Measurements from ENCODE around the gene KRT83. TPM values are rescaled to one million over a fixed set of nuclear protein-coding genes. Genes with fewer than 3 reads are reported as not detected.
"Not testable (repeated sequence)": the region's sequence is repeated elsewhere in the genome, so short reads cannot be mapped to it uniquely, and the experiment has no call there.

Gene KRT83
- polyA plus RNA-seq, 4 donors: not detected

GRCh38 chr12:52290483-52291134 is 30.6 kb downstream of the KRT83 start:
- DNase-seq (ENCODE audit: low read depth in 4 of 4, low spot score in 3 of 4): not testable (repeated sequence)

DNA sequence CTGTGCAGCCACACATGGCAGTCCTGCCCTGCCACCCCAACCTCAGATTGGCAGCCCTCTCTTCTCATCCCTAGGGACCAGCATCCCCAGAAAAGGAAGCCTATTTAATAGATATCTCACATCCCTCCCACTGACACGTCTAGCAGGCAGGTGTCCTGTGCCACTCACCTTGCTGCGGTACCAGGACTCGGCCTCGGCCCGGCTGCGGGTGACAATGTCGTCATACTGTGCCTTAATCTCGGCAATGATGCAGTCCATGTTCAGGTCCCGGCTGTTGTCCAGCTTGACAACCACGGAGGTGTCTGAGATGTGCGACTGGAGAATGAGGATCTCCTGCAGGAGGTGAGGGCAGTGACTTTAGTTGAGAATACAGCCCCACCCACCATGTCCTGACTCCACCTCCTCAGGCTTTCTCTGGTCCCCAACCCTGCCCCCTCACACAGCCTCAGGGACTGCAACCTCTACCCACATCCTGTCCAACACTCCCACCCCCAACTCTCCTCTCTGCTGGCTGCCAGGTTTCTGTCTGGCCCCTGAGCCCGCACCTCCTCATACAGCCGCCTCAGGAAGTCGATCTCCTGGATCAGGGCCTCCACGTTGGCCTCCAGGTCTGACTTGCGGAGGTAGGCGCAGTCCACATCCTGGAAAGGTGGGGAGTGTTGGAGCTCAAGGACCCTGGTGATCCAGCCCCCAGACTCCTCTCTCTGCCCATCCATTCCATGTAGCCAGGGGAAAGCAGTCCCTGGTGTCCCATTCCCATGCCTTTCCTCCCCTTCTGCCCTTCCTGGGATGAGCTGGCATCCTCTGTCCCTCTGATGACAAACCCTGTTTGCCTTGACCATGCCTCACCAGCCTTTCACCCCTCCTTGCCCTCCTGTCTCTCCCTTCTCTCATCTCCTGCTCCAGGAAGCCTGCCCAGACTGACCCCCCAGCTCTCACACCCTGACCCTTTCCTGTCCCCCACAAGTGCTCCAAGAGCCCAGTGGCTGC is 33.1 kb downstream of the KRT83 start:
- DNase-seq (ENCODE audit: low read depth in 4 of 4, low spot score in 3 of 4): not testable (repeated sequence)

DNA sequence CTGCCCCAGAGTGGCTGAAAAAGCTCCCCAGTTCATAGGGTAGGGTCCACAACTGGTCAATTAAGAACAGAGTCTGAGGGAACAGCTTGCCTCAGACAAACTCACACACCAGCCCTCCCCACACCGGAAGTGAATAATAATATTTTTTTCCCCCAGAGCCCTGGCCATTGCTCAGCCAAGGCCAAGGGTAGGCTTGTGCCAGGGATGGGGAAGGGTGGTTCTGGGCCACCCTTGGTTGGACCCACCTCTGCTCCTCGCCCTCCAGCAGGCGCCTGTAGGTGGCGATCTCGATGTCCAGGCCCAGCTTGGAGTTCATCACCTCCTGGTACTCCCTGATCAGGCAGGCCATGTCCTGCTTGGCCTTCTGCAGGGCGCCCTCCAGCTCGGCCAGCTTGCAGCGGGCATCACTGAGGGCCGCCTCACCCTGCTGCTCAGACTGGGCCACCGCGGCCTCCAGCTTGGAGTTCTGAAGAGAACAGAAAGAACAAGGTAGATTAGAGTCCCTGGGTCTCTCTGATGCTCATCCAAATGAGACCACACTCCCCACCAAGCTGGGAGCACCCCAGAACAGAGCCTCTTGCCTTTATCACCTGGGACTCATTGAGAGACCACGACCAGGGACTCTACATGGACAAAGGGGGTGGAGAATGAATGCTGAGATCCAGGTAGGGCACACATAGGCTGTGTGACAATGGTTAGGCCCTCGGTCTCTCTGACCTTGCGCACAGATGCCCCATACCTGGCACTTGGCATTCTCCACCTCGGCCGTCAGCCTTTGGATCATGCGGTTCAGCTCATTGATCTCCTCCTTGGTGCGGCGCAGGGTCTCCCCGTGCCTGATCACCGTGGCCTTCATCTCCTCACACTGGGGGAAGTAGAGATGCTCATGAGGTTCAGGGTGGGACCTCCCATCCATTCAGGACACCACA is 34.1 kb downstream of the KRT83 start:
- DNase-seq (ENCODE audit: low read depth in 4 of 4, low spot score in 3 of 4): not testable (repeated sequence)

DNA sequence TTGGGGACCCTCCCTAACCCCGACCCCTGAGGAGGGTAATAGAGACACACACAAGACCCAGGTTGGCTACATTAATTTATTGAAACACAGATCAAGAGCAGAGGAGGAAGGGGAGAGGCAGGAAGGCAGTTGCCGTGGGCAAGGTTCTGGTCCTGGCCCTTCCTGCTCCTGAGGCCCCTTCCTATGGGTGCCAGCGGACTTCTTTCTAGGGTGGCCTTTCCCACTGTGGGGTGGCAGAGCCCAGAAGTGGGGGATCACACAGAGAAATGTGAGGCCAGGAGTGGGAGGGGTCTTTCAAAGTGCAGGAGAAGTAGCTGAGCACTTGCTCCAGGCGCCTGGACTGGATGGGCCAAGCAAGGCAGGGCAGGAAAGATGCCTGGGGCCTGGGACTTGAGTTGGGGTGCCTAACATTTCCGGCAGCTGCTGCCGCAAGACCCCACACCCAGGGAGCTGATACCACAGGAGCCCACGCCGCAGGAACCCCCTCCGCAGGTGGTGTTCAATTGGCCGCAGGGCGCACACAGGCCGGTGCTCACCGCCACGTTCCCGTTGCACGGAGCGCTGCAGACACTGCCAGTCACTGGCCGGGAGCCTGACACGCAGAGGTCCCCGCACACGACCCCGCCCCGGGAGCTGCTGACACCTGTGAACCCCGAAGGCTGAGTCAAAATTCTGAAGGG is 35.2 kb downstream of the KRT83 start:
- no peak for DNase-seq (ENCODE audit: low read depth in 4 of 4, low spot score in 3 of 4)

GRCh38 chr12:52285172-52285745 is 35.9 kb downstream of the KRT83 start:
- no peak for DNase-seq (ENCODE audit: low read depth in 4 of 4, low spot score in 3 of 4)

GRCh38 chr12:52284562-52285171 is 36.5 kb downstream of the KRT83 start:
- DNase-seq (ENCODE audit: low read depth in 4 of 4, low spot score in 3 of 4): no peak

DNA sequence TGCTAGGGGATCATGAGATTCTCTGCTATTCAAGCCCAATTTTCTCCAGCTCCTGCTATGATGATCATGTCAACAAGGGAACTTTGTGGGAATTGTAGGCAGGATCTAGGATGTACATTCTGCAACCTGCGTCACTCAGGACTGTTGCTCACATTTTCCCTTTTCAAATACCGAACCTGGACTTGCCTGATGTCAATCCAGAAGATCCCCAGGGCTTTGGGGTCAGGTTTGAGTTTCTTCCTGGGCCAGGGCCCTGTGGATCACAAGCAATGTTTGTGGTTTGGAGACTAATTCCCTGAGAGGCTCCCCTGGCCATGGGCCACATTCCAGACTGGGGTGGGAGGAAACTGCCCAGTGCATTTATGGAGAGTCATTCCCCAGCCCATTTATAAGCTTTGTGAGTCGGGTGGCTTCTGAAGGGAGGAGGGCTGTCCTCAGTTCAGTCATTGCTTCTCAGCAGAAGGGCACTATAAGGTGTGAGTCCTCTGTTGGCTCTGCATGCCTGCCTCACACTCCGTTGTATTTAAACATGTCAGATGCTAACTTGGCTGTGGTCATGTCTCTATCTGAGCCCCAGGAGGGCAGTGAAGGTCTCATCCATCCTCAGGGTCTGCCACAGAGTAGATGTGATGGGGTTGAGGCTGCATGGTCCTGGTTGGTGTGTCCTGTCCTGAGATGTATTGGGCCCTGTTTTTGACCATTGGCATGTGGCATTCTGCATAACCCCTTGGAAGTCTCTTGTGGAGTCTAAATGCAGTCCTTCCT is 40.2 kb downstream of the KRT83 start:
- DNase-seq (ENCODE audit: low read depth in 4 of 4, low spot score in 3 of 4): no peak

GRCh38 chr12:52280319-52280795 is 40.8 kb downstream of the KRT83 start:
- no peak for DNase-seq (ENCODE audit: low read depth in 4 of 4, low spot score in 3 of 4)

- no peak for DNase-seq (ENCODE audit: low read depth in 4 of 4, low spot score in 3 of 4)
Observed at GRCh38 chr12:52279422-52280318, 41.5 kb downstream of the KRT83 start.

DNA sequence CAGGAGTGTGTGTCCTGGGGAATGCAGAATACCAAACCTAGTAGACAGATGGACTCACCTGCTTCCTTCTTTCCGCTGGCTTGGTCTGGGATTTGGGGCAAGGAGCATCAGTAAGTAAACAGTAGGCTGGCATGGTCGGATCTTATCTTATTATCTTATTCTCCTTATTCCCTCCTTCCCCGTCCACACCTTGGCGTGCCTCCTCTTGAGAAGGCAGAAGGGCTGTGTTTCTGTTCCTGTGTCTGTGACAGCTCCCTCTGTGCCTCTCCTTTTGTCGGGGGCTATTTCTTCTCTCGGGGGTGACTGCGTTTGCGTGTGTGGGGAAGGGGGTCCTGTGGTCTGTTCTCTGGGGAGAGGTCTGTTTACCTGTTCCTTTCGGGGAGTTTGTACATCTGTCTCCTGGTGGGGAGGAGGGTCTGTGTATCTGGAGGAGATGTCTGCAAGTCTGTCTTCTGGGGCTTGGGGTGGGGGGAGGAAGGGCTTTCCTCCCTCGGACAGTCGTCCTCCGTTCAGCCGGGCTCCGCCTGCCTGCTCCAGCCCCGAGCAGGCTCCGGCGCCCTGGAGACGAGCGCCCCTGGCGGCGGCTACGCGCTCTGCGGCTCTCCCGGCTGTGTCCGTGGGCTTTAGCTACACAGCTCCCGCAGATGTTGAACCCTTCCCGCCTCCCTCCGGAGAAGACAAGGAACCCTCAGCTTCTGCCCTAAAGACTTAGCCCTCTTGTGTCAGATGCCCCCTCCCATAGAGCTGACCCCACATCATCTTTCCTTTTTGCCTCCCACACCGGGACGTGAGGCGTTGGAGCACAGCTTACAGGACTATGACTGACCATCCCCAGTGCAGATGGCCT is 42.4 kb downstream of the KRT83 start:
- DNase-seq (ENCODE audit: low read depth in 4 of 4, low spot score in 3 of 4): peak in 2 of 4 donors; percentile 57 to 74

- DNase-seq (ENCODE audit: low read depth in 4 of 4, low spot score in 3 of 4): no peak
Observed at GRCh38 chr12:52277486-52278245, 43.5 kb downstream of the KRT83 start.

- no peak for DNase-seq (ENCODE audit: low read depth in 4 of 4, low spot score in 3 of 4)
Observed at GRCh38 chr12:52275686-52276085, 45.5 kb downstream of the KRT83 start.

- DNase-seq (ENCODE audit: low read depth in 4 of 4, low spot score in 3 of 4): no peak
Observed at GRCh38 chr12:52274521-52275120, 46.6 kb downstream of the KRT83 start, which contains the start of gene KRT86. Gene KRT86 (plus strand): TSS chr12:52274645. CDS start chr12:52301917, 27,272 bp downstream.

GRCh38 chr12:52271158-52271557 is 50.0 kb downstream of the KRT83 start:
- DNase-seq (ENCODE audit: low read depth in 4 of 4, low spot score in 3 of 4): no peak

GRCh38 chr12:52270541-52271070 is 50.6 kb downstream of the KRT83 start:
- no peak for DNase-seq (ENCODE audit: low read depth in 4 of 4, low spot score in 3 of 4)
